ENCODE results near the gene DISC1. TPM values are rescaled to one million over a fixed set of nuclear protein-coding genes. Genes with fewer than 3 reads are reported as not detected.

DISC1 gene
- total RNA-seq, 1 donor from 2014 or later: 4.7 TPM

DNA sequence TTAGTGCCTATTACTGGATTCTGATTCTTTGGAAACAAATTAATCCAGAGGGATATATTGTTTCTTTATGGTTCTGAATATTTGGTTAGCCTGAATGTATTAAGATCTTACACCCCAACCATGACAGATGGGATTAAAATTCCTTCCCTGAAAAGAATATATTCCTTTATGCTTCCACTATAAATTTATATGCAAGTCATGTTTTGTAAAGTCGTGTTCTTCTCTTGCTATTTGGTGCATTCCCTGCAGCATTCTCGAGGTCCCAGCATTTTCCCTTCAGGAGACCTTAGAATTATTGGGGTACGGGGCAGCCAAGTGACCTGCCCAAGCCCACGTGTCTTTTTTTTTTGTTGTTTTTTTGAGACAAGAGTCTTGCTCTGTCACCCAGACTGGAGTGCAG lies 62.4 kb downstream of the DISC1 start:
- Mint-ChIP-seq H3K4me1 (ENCODE audit: unreplicated experiment) (peaks cover 21% of the 10 kb centered on the region), H3K4me3 (no peak overlapping the region), H3K9me3 (peaks cover 10% of the 10 kb centered on the region), H3K27ac (no peak overlapping the region), H3K27me3 (peaks cover 3% of the 10 kb centered on the region), H3K36me3 (peaks cover 6% of the 10 kb centered on the region)
- no peak for DNase-seq (ENCODE audit: extremely low spot score, unreplicated experiment)
- TF ChIP-seq, protein P1, sequence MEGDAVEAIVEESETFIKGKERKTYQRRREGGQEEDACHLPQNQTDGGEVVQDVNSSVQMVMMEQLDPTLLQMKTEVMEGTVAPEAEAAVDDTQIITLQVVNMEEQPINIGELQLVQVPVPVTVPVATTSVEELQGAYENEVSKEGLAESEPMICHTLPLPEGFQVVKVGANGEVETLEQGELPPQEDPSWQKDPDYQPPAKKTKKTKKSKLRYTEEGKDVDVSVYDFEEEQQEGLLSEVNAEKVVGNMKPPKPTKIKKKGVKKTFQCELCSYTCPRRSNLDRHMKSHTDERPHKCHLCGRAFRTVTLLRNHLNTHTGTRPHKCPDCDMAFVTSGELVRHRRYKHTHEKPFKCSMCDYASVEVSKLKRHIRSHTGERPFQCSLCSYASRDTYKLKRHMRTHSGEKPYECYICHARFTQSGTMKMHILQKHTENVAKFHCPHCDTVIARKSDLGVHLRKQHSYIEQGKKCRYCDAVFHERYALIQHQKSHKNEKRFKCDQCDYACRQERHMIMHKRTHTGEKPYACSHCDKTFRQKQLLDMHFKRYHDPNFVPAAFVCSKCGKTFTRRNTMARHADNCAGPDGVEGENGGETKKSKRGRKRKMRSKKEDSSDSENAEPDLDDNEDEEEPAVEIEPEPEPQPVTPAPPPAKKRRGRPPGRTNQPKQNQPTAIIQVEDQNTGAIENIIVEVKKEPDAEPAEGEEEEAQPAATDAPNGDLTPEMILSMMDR (conservative IDR thresholded peaks at IDR 0.05): no peak

DNA sequence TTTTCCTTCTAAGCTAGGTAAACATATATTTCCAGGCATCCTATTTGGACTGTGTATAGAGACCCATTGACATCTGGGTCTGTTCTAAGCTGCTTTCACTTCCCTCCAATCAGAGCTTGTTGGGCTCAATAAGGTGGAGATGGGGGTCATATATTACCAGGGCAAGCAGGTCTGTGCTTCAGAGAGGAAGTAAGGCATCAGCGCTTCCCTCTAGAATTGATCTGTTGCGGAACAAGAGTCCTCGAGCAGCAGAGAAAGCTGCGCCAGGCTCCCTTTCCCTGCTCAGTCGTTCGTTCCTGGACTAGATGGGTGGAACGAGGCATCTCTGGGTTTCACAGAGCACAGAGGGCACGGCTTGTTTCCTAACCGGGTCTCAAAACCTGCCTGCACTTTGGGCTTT lies 63.5 kb downstream of the DISC1 start:
- Mint-ChIP-seq H3K36me3 (peaks cover 6% of the 10 kb centered on the region), H3K27ac (peak overlapping the region; percentile 41), H3K27me3 (peaks cover 3% of the 10 kb centered on the region), H3K4me1 (ENCODE audit: unreplicated experiment) (peaks cover 28% of the 10 kb centered on the region), H3K4me3 (peak overlapping the region; percentile 24), H3K9me3 (peaks cover 10% of the 10 kb centered on the region)
- DNase-seq (ENCODE audit: extremely low spot score, unreplicated experiment): no peak
- TF ChIP-seq, protein P1 (conservative IDR thresholded peaks at IDR 0.05): no peak

DNA sequence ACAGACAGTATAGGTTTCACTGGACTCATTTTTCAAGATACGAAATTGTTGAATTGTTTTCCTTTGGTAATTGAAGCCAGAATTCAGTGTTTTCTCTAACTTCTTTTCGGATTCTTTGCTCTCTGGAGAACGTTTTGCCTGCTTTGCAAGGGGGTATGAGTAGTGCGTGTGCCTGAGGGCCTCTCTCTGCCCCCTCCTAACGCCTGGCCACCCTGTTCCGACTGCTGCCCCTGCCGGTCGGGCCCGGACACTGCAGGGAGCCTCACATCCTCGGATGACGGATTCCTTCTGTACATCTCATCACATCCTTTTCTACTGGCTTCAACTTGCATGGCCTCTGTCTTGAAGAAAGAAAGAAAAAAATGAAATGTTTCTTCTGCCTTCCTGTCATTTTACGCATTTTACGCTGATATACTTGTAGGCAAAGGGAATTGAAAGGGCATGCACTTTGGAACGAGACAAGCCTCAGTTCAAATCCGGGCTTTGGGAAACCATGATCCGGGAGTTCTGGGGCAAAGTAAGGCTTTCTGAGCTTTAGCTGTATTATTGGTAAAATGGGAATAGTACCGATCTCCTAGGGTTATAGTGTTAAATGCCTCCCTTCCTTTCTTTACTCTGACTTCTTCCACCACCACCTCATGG lies 65.1 kb downstream of the DISC1 start:
- Mint-ChIP-seq H3K4me3 (no peak overlapping the region), H3K27me3 (peaks cover 3% of the 10 kb centered on the region), H3K9me3 (peaks cover 9% of the 10 kb centered on the region), H3K27ac (no peak overlapping the region), H3K36me3 (peaks cover 4% of the 10 kb centered on the region), H3K4me1 (ENCODE audit: unreplicated experiment) (peaks cover 40% of the 10 kb centered on the region)
- DNase-seq (ENCODE audit: extremely low spot score, unreplicated experiment): no peak
- TF ChIP-seq, protein P1 (conservative IDR thresholded peaks at IDR 0.05): peak; percentile 85

DNA sequence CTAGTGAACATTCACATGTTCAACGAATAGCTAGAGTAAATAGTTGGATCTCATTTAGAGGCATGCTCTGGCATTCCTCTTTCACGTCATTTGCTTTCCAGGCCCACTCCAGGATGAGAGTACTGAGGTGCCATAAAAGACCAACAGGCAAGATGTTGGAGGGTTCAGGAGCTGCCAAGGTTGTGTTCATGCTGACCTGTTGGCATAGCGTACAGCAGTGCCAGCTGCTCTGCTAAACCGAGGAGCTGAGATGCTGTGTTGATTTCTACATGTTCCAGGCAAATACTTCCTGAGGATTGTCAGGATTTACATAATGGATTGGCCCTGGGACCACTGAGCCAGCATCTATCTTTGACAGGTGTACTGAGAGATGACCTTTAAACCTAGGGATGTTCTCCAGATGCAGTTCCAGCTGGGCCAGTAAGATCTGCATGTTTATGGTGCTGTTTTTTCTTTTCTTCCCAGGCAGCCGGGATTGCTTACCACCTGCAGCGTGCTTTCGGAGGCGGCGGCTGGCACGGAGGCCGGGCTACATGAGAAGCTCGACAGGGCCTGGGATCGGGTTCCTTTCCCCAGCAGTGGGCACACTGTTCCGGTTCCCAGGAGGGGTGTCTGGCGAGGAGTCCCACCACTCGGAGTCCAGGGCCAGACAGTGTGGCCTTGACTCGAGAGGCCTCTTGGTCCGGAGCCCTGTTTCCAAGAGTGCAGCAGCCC lies 66.9 kb downstream of the DISC1 start:
- H3K27me3 Mint-ChIP-seq: peaks cover 3% of the 10 kb centered on the region
- H3K4me1 Mint-ChIP-seq (ENCODE audit: unreplicated experiment): peaks cover 40% of the 10 kb centered on the region
- no peak overlapping the region for H3K27ac Mint-ChIP-seq
- peaks cover 4% of the 10 kb centered on the region for H3K9me3 Mint-ChIP-seq
- H3K4me3 Mint-ChIP-seq: no peak overlapping the region
- TF ChIP-seq, protein P1 (conservative IDR thresholded peaks at IDR 0.05): no peak
- DNase-seq (ENCODE audit: extremely low spot score, unreplicated experiment): no peak
- H3K36me3 Mint-ChIP-seq: no peaks in the 10 kb centered on the region

DNA sequence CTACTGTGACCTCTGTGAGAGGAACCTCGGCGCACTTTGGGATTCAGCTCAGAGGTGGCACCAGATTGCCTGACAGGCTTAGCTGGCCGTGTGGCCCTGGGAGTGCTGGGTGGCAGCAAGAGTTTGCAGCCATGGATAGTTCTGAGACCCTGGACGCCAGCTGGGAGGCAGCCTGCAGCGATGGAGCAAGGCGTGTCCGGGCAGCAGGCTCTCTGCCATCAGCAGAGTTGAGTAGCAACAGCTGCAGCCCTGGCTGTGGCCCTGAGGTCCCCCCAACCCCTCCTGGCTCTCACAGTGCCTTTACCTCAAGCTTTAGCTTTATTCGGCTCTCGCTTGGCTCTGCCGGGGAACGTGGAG lies 67.5 kb downstream of the DISC1 start:
- TF ChIP-seq, protein P1 (conservative IDR thresholded peaks at IDR 0.05): no peak
- Mint-ChIP-seq H3K36me3 (no peaks in the 10 kb centered on the region), H3K27ac (no peak overlapping the region), H3K4me1 (ENCODE audit: unreplicated experiment) (peaks cover 40% of the 10 kb centered on the region), H3K27me3 (peaks cover 3% of the 10 kb centered on the region), H3K4me3 (no peak overlapping the region), H3K9me3 (peaks cover 4% of the 10 kb centered on the region)
- no peak for DNase-seq (ENCODE audit: extremely low spot score, unreplicated experiment)
